Measurements from ENCODE around the gene MYOM1.

MYOM1 gene

DNA sequence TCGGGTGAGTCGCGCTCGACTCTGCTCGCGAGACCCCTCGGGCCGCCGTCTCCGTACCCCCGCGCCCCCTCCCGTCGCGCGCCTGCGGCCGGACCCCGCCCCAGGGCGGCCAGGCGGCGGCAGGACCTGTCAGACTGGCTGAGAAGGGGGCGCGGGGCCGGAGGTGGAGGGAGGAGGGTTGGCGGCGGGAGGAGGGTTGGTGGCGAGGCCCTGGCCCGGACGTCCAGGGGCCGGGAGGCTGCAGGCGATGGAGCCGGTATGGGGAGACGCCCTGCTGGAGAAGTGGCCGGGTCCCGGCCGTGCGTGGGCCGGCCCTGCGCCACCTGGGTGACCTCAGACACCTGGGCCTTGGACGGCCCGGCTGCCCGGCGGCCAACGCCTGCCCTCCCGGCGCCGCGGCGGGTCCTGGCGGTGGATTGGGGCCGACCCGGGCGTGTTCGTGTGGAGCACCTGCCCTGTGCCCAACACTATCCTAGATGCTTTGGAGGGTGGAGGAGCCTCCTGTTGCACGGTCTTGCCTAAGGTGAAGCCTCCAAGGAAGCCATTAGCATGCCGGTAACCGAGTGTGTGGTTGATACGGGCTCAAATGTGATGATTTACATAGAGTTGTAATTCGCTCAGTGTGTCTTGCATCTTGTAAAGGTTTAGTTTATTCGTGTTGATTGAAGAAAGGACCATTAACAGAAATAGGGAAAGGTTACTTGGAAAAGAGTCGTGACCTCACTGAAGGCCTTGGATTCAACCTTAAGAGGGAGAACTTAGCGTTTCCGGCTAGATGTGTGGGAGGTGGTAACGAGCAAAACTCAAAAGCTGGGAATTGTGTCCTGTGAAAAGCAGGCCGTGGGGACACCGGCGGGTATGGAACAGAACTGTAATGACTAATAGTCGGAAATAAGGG lies 42.7 kb upstream of the MYOM1 start:
- TF ChIP-seq, protein P1, sequence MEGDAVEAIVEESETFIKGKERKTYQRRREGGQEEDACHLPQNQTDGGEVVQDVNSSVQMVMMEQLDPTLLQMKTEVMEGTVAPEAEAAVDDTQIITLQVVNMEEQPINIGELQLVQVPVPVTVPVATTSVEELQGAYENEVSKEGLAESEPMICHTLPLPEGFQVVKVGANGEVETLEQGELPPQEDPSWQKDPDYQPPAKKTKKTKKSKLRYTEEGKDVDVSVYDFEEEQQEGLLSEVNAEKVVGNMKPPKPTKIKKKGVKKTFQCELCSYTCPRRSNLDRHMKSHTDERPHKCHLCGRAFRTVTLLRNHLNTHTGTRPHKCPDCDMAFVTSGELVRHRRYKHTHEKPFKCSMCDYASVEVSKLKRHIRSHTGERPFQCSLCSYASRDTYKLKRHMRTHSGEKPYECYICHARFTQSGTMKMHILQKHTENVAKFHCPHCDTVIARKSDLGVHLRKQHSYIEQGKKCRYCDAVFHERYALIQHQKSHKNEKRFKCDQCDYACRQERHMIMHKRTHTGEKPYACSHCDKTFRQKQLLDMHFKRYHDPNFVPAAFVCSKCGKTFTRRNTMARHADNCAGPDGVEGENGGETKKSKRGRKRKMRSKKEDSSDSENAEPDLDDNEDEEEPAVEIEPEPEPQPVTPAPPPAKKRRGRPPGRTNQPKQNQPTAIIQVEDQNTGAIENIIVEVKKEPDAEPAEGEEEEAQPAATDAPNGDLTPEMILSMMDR (IDR thresholded peaks at IDR 0.05; ENCODE audit: extremely low read depth, missing control alignments), result no peak
- DNase-seq (ENCODE audit: low spot score), result no peak

DNA sequence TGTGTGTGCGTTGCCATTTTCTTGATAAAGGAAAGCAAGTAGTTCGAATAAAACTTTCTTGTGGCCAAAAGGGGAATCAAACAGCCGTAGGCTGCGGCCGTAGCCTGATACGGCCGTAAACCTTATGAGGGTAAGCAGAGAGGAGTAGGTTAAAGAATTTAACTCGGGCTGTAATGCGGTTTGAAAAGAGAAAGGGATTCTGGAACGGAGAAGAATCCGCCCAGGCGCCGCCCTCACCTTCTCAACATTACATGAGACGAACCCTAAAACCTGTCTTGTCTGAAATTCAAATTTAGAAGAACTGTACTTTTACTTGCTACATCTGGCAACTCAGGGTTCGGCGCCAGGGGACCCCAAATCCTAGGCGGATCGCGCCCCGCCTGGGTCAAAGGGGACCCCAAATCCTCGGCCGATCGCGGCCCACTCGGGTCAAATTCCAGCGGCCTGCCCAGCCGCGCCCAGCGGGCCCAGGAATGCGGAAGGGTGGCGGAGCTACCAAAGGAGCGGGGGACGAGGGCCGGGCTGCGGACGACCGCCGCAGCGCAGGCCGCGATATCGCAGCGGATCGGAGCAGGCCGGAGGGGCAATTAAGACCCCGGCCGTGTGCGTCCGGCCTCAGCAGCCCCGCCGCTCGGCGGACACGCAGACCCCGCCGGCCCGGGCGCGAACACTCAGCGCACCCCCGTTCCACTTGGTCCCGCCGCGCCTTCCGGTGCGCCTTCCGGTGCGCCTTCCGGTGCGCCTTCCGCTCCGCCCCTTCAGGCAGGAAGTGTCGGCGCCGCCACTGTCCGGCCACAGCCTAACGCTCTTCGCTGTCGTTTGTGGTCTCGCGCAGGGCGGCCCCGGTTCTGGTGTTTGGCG lies 41.8 kb upstream of the MYOM1 start, which contains the start of gene MYL12B:
Gene MYL12B (plus strand): TSS at position 761 of the 861 bp plus-strand sequence. CDS start 10,766 bp downstream, outside the sequence.
- peak; percentile 91 for DNase-seq (ENCODE audit: low spot score)
- TF ChIP-seq, protein P1 (IDR thresholded peaks at IDR 0.05; ENCODE audit: extremely low read depth, missing control alignments), result no peak

DNA sequence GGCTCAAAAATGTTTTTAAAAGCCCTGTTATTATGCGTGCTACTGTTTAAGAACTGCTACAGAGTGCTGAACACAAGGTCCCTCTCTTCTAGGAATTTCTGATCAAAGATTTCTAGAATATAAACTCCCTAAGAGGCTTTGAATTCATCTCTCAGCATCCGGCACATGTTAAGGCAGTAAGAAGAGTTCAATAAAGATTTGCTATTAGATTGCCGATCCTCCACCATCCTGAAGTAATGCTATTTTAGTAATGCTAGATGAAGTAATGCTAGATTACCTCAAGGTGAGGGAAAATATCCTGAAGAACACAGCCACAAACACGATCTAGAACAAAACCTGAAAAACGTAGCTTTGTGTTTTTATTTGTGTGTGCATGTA lies 41.2 kb upstream of the MYOM1 start:
- TF ChIP-seq, protein P1 (IDR thresholded peaks at IDR 0.05; ENCODE audit: extremely low read depth, missing control alignments), result no peak
- no peak for DNase-seq (ENCODE audit: low spot score)

DNA sequence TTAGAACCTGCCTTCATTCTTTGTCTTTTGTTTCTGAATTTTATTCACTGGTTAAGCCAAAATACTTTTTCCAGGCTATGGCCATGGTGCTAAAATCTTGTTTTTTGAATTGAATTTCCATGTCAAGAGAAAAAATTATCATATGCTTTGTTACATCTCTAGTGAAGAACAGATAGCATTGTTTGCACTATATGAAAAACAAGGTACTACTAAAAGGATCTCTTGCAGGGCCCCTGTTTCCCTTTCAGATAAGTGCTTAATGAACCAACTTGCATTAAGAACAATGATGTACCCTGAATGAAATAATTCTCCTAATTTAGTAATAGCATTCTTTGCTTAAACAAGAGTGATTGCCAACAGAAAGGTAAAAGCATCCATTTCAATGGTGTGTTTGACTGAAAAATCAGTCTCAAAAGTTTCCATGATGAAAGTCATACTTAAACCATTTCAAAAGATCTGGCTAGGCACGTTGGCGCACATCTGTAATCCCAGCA lies 37.9 kb upstream of the MYOM1 start:
- TF ChIP-seq, protein P1 (IDR thresholded peaks at IDR 0.05; ENCODE audit: extremely low read depth, missing control alignments), result no peak

DNA sequence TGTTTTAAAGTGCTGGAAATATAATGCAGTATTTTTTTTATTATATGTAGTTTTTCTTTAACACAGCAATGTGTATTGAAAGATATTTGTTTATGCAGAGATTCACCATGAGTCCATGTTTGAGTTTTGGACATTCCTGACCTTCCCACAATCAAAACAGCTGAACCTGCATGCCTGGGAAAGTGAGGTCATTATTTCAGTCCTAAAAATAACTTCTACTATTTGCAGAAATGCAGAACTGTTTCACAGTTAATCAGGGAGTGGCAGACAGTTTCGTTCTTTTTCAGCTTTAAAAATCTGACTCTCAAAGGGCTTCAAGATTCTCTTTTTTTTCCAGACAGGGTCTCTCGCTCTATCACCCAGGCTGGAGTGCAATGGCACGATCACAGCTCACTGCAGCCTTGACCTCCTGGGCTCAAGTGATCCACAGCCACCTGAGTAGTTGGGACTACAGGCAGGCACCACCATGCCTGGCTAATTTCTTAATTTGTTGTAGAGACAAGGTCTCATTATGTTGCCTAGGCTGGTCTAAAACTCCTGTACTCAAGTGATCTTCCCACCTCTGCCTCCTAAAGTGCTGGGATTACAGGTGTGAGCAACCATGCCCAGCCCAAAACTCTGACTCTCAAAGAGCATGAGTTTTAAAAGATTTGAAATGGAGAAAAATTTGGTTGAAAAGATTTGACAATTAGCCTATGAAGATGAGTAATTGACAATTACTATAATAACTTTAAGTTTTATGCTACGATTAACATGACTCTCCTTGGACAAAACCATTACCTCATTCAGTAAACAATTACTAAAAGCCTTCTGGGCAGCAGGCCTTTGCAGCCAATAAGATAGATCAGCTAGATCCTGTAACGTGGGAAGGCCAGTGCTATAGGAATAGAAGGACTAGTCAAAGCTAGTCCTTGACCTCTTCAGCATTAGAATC lies 37.2 kb upstream of the MYOM1 start:
- DNase-seq (ENCODE audit: low spot score), result peak; percentile 44
- TF ChIP-seq, protein P1 (IDR thresholded peaks at IDR 0.05; ENCODE audit: extremely low read depth, missing control alignments), result no peak

More for the DNA sequence above, 37.9 kb upstream of the MYOM1 start:
- DNase-seq (ENCODE audit: low spot score), result no peak

DNA sequence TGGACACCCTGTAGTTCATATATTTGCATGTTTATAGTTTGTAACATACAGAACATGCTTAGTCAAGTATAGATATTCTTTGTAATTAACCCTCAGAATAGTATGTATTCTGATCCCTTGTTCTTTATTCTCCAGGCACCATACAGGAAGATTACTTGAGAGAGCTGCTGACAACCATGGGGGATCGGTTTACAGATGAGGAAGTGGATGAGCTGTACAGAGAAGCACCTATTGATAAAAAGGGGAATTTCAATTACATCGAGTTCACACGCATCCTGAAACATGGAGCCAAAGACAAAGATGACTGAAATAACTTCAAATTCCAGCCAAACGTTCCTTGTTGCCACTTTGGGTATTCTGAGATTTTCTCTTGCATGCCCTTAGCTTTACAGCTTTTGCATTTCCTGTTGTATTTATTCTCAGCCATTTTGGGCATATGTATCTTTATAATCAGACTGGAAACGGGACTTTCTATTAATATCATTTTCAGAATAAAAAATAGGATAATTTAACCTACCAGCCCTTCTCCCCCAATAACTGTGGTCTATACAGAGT lies 35.9 kb upstream of the MYOM1 start:
- TF ChIP-seq, protein P1 (IDR thresholded peaks at IDR 0.05; ENCODE audit: extremely low read depth, missing control alignments), result no peak
- no peak for DNase-seq (ENCODE audit: low spot score)
